SU-DHL-6 (cell line): ENCODE data around the gene DAND5.
"Not testable (repeated sequence)": the region's sequence is repeated elsewhere in the genome, so short reads cannot be mapped to it uniquely, and the experiment has no call there.

Source experiments
- H2AFZ ChIP-seq: fragments of 200-600 bp; sonication (generic); 2 replicates; pipeline ENCODE4 v1.6.1; 2014; ENCODE audit warnings: low read depth, mild to moderate bottlenecking, moderate library complexity, mixed read lengths, antibody characterized with exemption, low read length; ENCODE audit not compliant: severe bottlenecking
- H3F3A ChIP-seq: fragments of 200-600 bp; shearing (Covaris generic); 2 replicates; pipeline ENCODE4 v1.6.0; 2016; ENCODE audit warnings: antibody characterized with exemption, mild to moderate bottlenecking; ENCODE audit not compliant: insufficient read depth
- H3K27ac ChIP-seq: fragments of 200-600 bp; sonication (generic); 2 replicates; pipeline ENCODE4 v1.5.1; 2016; ENCODE audit warnings: low read depth, mild to moderate bottlenecking, low read length, moderate library complexity, mixed read lengths
- H3K27me3 ChIP-seq: fragments of 200-600 bp; sonication (generic), shearing (Covaris generic); 2 replicates; pipeline ENCODE4 v1.6.0; 2014; ENCODE audit warnings: mild to moderate bottlenecking, low read length
- H3K36me3 ChIP-seq: fragments of 200-600 bp; sonication (generic); 2 replicates; pipeline ENCODE4 v1.6.1; 2014; ENCODE audit warnings: mild to moderate bottlenecking, low read length, mixed read lengths
- H3K4me2 ChIP-seq: fragments of 300-600, 200-600 bp; shearing (Covaris generic), sonication (generic); 2 replicates; pipeline ENCODE4 v1.6.0; 2014; ENCODE audit warnings: low read length, low read depth, mild to moderate bottlenecking; ENCODE audit not compliant: poor library complexity, severe bottlenecking
- H3K4me3 ChIP-seq: fragments of 200-600 bp; sonication (generic); 2 replicates; pipeline ENCODE4 v1.5.1; 2014; ENCODE audit warnings: antibody characterized with exemption, low read length, mild to moderate bottlenecking, mixed read lengths; ENCODE audit not compliant: insufficient read depth, poor library complexity, severe bottlenecking
- H3K79me2 ChIP-seq: fragments of 200-600 bp; sonication (generic); 2 replicates; pipeline ENCODE4 v1.6.1; 2014; ENCODE audit warnings: mild to moderate bottlenecking, low read length, moderate library complexity; ENCODE audit not compliant: insufficient read depth
- H3K9ac ChIP-seq: fragments of 200-600 bp; sonication (generic); 2 replicates; pipeline ENCODE4 v1.7.0; 2014; ENCODE audit warnings: mild to moderate bottlenecking, low read length
- H3K9me2 ChIP-seq: fragments of 200-600 bp; sonication (generic); replicated peaks from 2 replicates; pipeline ENCODE4 v1.6.1; 2014; ENCODE audit warnings: low read length; ENCODE audit not compliant: insufficient read depth
- H3K9me3 ChIP-seq: fragments of 200-600 bp; sonication (generic); 2 replicates; pipeline ENCODE4 v1.6.1; 2014; ENCODE audit warnings: low read length, mixed read lengths; ENCODE audit not compliant: insufficient read depth
- H4K20me1 ChIP-seq: fragments of 200-600 bp; sonication (generic); 2 replicates; pipeline ENCODE4 v1.6.1; 2014; ENCODE audit warnings: low read depth, mild to moderate bottlenecking, antibody characterized with exemption, low read length, moderate library complexity, mixed read lengths
- EZH2phosphoT487 ChIP-seq: fragments of 200-600 bp; sonication (generic), shearing (Covaris generic); conservative IDR thresholded peaks from 2 replicates; pipeline ENCODE4 v1.6.1; 2018; ENCODE audit warnings: mild to moderate bottlenecking, antibody characterized with exemption, low read length, moderate library complexity, mixed read lengths
- TF ChIP-seq, protein P1 (sequence below): fragments of 200-600 bp; sonication (generic); IDR thresholded peaks from one replicate; pipeline ENCODE4 v1.5.1; 2017; ENCODE audit warnings: antibody characterized with exemption, mild to moderate bottlenecking, low read length, moderate library complexity; ENCODE audit not compliant: insufficient read depth, poor library complexity, severe bottlenecking

DAND5 gene

DNA sequence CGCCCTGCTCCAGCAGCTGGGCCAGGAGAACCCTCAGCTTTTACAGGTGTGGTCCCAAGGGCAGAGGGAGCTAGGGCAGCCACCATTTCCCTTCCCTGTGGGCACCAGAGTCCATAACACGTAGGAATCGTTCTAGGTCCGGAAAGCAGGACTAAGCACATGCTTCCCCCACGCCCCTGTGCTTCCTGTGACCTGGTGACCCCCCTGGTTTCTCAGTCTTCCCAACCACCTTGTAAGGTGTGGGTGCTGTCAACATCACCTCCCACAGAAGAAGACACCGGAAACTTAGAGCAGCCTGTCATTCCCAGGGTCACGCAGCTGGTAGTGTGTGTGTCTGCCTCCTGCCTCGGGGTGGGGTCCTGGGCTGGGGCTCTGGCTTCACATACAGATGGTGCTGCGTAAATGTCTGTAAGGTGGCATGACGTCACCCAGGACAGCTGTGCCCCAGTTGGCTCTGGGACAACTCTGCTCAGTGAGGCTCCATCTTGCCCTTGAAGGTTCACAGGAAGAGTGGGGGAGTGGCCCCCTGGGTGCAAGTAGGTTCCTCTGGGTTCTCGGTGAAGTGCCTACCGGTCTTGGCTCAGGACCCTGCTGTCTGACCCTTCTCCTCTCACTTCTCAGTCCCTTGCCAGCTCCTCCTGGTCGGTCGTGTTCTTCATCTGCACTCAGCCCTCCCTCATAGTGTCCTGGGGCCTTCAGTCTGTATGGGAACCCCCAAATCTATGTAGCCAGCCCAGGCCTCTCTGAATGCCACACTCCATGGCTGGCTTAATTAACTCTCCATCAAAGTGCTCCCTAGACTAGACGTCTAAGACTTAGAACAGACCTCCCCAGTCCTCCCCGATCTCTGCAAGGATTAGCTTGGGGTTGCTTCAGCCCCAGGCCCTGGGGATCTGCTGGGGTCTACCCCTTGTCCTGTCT is 19.8 kb upstream of the DAND5 start:
- H3F3A ChIP-seq: peaks cover 29% of the 10 kb centered on the region
- H3K79me2 ChIP-seq: peaks cover 33% of the 10 kb centered on the region
- no peaks in the 10 kb centered on the region; the same call in 1 of the 2 replicates for H4K20me1 ChIP-seq
- no peak overlapping the region for H3K27ac ChIP-seq
- H3K9ac ChIP-seq: no peak overlapping the region
- no peak overlapping the region for H2AFZ ChIP-seq
- peaks cover 13% of the 10 kb centered on the region; the same call in 1 of the 2 replicates for H3K36me3 ChIP-seq
- H3K4me3 ChIP-seq: no peak overlapping the region
- H3K9me2 ChIP-seq: no peaks in the 10 kb centered on the region
- no peaks in the 10 kb centered on the region for H3K27me3 ChIP-seq
- no peaks in the 10 kb centered on the region for H3K9me3 ChIP-seq
- H3K4me2 ChIP-seq: no peak overlapping the region
- TF ChIP-seq EZH2phosphoT487: no peak
- TF ChIP-seq, protein P1, sequence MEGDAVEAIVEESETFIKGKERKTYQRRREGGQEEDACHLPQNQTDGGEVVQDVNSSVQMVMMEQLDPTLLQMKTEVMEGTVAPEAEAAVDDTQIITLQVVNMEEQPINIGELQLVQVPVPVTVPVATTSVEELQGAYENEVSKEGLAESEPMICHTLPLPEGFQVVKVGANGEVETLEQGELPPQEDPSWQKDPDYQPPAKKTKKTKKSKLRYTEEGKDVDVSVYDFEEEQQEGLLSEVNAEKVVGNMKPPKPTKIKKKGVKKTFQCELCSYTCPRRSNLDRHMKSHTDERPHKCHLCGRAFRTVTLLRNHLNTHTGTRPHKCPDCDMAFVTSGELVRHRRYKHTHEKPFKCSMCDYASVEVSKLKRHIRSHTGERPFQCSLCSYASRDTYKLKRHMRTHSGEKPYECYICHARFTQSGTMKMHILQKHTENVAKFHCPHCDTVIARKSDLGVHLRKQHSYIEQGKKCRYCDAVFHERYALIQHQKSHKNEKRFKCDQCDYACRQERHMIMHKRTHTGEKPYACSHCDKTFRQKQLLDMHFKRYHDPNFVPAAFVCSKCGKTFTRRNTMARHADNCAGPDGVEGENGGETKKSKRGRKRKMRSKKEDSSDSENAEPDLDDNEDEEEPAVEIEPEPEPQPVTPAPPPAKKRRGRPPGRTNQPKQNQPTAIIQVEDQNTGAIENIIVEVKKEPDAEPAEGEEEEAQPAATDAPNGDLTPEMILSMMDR: no peak

DNA sequence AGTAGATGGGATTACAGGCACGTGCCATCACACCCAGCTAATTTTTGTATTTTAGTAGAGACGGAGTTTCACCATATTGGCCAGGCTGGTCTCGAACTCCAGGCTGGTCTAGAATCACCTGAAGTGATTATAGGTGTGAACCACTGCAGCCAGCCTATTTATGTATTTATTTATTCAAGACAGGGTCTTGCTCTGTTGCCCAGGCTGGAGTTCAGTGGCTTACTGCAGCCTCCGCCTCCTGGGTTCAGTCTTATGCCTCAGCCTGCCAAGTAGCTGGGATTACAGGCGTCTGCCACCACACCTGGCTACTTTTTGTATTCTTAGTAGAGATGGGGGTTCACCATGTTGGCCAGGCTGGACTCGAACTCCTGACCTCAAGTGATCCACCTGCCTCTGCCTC is 17.3 kb upstream of the DAND5 start:
- not testable (repeated sequence) for H4K20me1 ChIP-seq, H3K4me2 ChIP-seq, H3K27ac ChIP-seq, H3K4me3 ChIP-seq, H2AFZ ChIP-seq, H3K27me3 ChIP-seq, H3K9ac ChIP-seq, H3K9me2 ChIP-seq, H3K9me3 ChIP-seq
- Histone ChIP-seq H3K79me2 (peaks cover 34% of the 10 kb centered on the region), H3K36me3 (peaks cover 10% of the 10 kb centered on the region; the same call in 1 of the 2 replicates), H3F3A (peaks cover 35% of the 10 kb centered on the region)

DNA sequence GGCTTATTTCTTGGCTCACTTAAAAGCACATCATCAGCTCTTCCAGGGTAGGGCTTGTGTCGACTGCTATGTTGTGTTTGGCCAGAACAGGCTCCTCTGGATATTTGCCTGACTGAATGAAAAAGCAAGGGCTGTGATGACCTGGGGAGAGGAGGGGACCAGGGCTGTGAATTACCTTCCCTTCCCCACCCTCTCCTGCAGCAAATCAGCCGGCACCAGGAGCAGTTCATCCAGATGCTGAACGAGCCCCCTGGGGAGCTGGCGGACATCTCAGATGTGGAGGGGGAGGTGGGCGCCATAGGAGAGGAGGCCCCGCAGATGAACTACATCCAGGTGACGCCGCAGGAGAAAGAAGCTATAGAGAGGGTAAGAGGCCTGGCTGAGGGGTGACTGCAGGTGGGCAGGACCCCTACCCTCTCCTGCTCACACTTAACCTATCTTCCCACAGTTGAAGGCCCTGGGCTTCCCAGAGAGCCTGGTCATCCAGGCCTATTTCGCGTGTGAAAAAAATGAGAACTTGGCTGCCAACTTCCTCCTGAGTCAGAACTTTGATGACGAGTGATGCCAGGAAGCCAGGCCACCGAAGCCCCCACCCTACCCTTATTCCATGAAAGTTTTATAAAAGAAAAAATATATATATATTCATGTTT is 16.8 kb upstream of the DAND5 start:
- no peaks in the 10 kb centered on the region for H3K9me2 ChIP-seq
- H3F3A ChIP-seq: peaks cover 39% of the 10 kb centered on the region
- H3K9ac ChIP-seq: no peak overlapping the region
- no peaks in the 10 kb centered on the region for H3K9me3 ChIP-seq
- no peak overlapping the region for H3K27ac ChIP-seq
- peaks cover 34% of the 10 kb centered on the region for H3K79me2 ChIP-seq
- H3K4me3 ChIP-seq: no peak overlapping the region
- H3K4me2 ChIP-seq: no peak overlapping the region
- TF ChIP-seq, protein P1: no peak
- no peak for TF ChIP-seq EZH2phosphoT487
- H4K20me1 ChIP-seq: no peaks in the 10 kb centered on the region; the same call in 1 of the 2 replicates
- 0 out of 2 replicates have a peak, but pooled peaks cover 7% of the 10 kb centered on the region for H3K36me3 ChIP-seq
- H3K27me3 ChIP-seq: no peaks in the 10 kb centered on the region
- no peak overlapping the region for H2AFZ ChIP-seq
